DOHH2 (cell line): Measurements from ENCODE around the gene NECAP2.
A peak's percentile ranks its signal among the peaks of the same experiment; 100 is the strongest.
"Not testable (repeated sequence)": the region's sequence is repeated elsewhere in the genome, so short reads cannot be mapped to it uniquely, and the experiment has no call there.

Experiments used
- H3F3A ChIP-seq: fragments of 200-600 bp; sonication (generic), shearing (Covaris generic); 2 replicates; pipeline ENCODE4 v1.6.0; 2016; ENCODE audit warnings: antibody characterized with exemption, mild to moderate bottlenecking; ENCODE audit not compliant: control insufficient read depth, insufficient read depth
- H3K27ac ChIP-seq: fragments of 200-600 bp; sonication (generic); 2 replicates; pipeline ENCODE4 v1.5.1; 2014; ENCODE audit warnings: low read depth, mild to moderate bottlenecking, low read length, moderate library complexity
- H3K27me3 ChIP-seq: fragments of 200-600 bp; sonication (generic); 2 replicates; pipeline ENCODE4 v1.6.1; 2014; ENCODE audit warnings: mild to moderate bottlenecking, low read length, mixed read lengths; ENCODE audit not compliant: control insufficient read depth
- H3K36me3 ChIP-seq: fragments of 200-600 bp; sonication (generic); 2 replicates; pipeline ENCODE4 v1.6.1; 2014; ENCODE audit warnings: mild to moderate bottlenecking, low read length, moderate library complexity, mixed read lengths; ENCODE audit not compliant: control insufficient read depth
- H3K4me1 ChIP-seq: fragments of 200-600 bp; sonication (generic); 2 replicates; pipeline ENCODE4 v1.6.1; 2014; ENCODE audit warnings: mild to moderate bottlenecking, low read length, mixed read lengths; ENCODE audit not compliant: control insufficient read depth
- H3K4me2 ChIP-seq: fragments of 200-600 bp; sonication (generic); 2 replicates; pipeline ENCODE4 v1.6.0; 2014; ENCODE audit warnings: mild to moderate bottlenecking, low read length, moderate library complexity
- H3K4me3 ChIP-seq: fragments of 200-600 bp; sonication (generic); 2 replicates; pipeline ENCODE4 v1.5.1; 2014; ENCODE audit warnings: mild to moderate bottlenecking, low read length, mixed read lengths
- H3K79me2 ChIP-seq: fragments of 200-600 bp; sonication (generic); 2 replicates; pipeline ENCODE4 v1.6.1; 2014; ENCODE audit warnings: mild to moderate bottlenecking, low read length, mixed read lengths; ENCODE audit not compliant: control insufficient read depth
- H3K9me2 ChIP-seq: fragments of 200-600 bp; sonication (generic); replicated peaks from 2 replicates; pipeline ENCODE4 v1.6.1; 2014; ENCODE audit warnings: mild to moderate bottlenecking, low read length, mixed read lengths; ENCODE audit not compliant: control insufficient read depth
- H3K9me3 ChIP-seq: fragments of 200-600 bp; sonication (generic); 2 replicates; pipeline ENCODE4 v1.6.1; 2014; ENCODE audit warnings: antibody characterized with exemption, low read length, mixed read lengths; ENCODE audit not compliant: control insufficient read depth, insufficient read depth
- H4K20me1 ChIP-seq: fragments of 200-600 bp; sonication (generic); 2 replicates; pipeline ENCODE4 v1.6.0; 2014; ENCODE audit warnings: low read depth, mild to moderate bottlenecking, antibody characterized with exemption, low read length, moderate library complexity; ENCODE audit not compliant: control insufficient read depth, insufficient read depth
- CTCF ChIP-seq: fragments of 200-600 bp; sonication (generic); IDR thresholded peaks from one replicate; pipeline ENCODE4 v1.5.1; 2014; ENCODE audit warnings: antibody characterized with exemption, mild to moderate bottlenecking, low read depth, low read length; ENCODE audit not compliant: poor library complexity, severe bottlenecking
- EZH2phosphoT487 ChIP-seq: fragments of 200-600 bp; sonication (generic); IDR thresholded peaks from 2 replicates; pipeline ENCODE4 v1.6.1; 2017; ENCODE audit warnings: borderline replicate concordance, mild to moderate bottlenecking, antibody characterized with exemption, low read length, moderate library complexity, mixed read lengths

Gene NECAP2

GRCh38 chr1:16491056-16491675, 50.6 kb downstream of the NECAP2 start:
- H3K9me2 ChIP-seq: no peaks in the 10 kb centered on the region
- no peaks in the 10 kb centered on the region for H3K9me3 ChIP-seq
- H3K4me1 ChIP-seq: no peaks in the 10 kb centered on the region
- no peak for TF ChIP-seq EZH2phosphoT487
- TF ChIP-seq CTCF: no peak
- H3K79me2 ChIP-seq: no peaks in the 10 kb centered on the region
- no peak overlapping the region for H3K4me3 ChIP-seq
- no peaks in the 10 kb centered on the region for H4K20me1 ChIP-seq
- H3K27me3 ChIP-seq: no peaks in the 10 kb centered on the region
- H3K27ac ChIP-seq: no peak overlapping the region
- H3K4me2 ChIP-seq: no peak overlapping the region
- no peaks in the 10 kb centered on the region for H3F3A ChIP-seq
- no peaks in the 10 kb centered on the region for H3K36me3 ChIP-seq

- not testable (repeated sequence) for H3F3A ChIP-seq, H4K20me1 ChIP-seq, H3K9me3 ChIP-seq, H3K4me1 ChIP-seq, H3K4me3 ChIP-seq, H3K27me3 ChIP-seq, H3K9me2 ChIP-seq, H3K4me2 ChIP-seq, H3K36me3 ChIP-seq, H3K79me2 ChIP-seq, H3K27ac ChIP-seq
Measured at GRCh38 chr1:16492937-16493336, 52.4 kb downstream of the NECAP2 start.

GRCh38 chr1:16493731-16494130, 53.2 kb downstream of the NECAP2 start:
- not testable (repeated sequence) for H3K79me2 ChIP-seq, H3K4me1 ChIP-seq, H3K27ac ChIP-seq, H3K36me3 ChIP-seq, H3K4me2 ChIP-seq, H3K27me3 ChIP-seq, H3K9me3 ChIP-seq, H4K20me1 ChIP-seq, H3K4me3 ChIP-seq, H3K9me2 ChIP-seq, H3F3A ChIP-seq

GRCh38 chr1:16497474-16497904, 57.0 kb downstream of the NECAP2 start:
- H3K4me2 ChIP-seq, H4K20me1 ChIP-seq, H3K4me3 ChIP-seq, H3K79me2 ChIP-seq, H3K9me2 ChIP-seq, H3K27ac ChIP-seq, H3F3A ChIP-seq, H3K9me3 ChIP-seq, H3K27me3 ChIP-seq, H3K36me3 ChIP-seq: not testable (repeated sequence)
- peak; percentile 23 for TF ChIP-seq CTCF
- peaks cover 16% of the 10 kb centered on the region for H3K4me1 ChIP-seq

- Histone ChIP-seq H3K4me2 (peak overlapping the region; percentile 100), H3K4me3 (peak overlapping the region; percentile 94; the same call in 1 of the 2 replicates)
- not testable (repeated sequence) for H3K27ac ChIP-seq
Measured at GRCh38 chr1:16498047-16498446, 57.5 kb downstream of the NECAP2 start.

More at GRCh38 chr1:16498047-16498446, 57.5 kb downstream of the NECAP2 start:
- not testable (repeated sequence) for H4K20me1 ChIP-seq, H3K9me2 ChIP-seq, H3F3A ChIP-seq, H3K9me3 ChIP-seq, H3K36me3 ChIP-seq, H3K27me3 ChIP-seq, H3K79me2 ChIP-seq
- H3K4me1 ChIP-seq: peaks cover 16% of the 10 kb centered on the region
